GM19043 (cell line): Measurements from ENCODE around the gene LRMDA.
"Not testable (repeated sequence)": the region's sequence is repeated elsewhere in the genome, so short reads cannot be mapped to it uniquely, and the experiment has no call there.

ENCODE experiments used
- ATAC-seq: cut with Tn5 transposase; IDR thresholded peaks from one replicate; pipeline ENCODE4 v1.9.1; 2021; ENCODE audit warnings: low read depth; ENCODE audit not compliant: unreplicated experiment

Gene LRMDA

GRCh38 chr10:75605096-75605495 is 173.7 kb downstream of the LRMDA start:
- no peak for ATAC-seq

DNA sequence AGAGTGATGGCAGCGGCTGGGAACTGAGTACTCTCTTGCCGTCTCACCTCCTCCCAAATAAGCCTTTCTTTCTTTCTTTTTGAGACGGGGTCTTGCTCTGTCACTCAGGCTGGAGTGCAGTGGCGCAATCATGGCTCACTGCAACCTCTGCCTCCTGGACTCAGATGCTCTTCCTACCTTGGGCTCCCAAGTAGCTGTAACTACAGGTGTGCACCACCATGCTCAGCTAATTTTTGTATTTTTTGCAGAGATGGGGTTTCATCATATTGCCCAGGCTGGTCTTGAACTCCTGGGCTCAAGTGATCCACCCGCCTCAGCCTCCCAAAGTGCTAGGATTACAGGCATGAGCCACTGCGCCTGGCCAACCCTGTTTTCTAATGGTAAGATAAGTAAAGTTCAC is 174.4 kb downstream of the LRMDA start:
- ATAC-seq = not testable (repeated sequence)

- ATAC-seq = peak; percentile 52
Observed at GRCh38 chr10:75606203-75606779, 174.9 kb downstream of the LRMDA start.

DNA sequence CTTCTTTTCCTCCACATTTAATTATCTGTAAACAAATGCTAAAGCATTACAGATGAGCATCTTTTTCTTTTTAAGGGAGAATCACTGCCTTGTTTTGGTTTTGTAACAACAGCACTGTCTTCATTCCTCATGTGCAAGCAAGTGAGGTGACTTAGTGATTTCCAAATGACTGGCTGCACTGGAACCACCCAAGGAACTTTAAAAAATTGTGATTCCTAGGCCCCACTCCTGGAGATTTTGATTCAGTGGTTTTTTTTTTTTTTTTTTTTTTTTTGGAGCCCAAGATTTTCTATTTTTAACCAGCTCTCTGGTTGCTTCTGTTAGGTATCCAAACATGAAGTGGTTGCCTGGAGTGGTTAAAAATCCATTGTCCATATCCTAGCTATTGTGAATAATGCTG is 176.2 kb downstream of the LRMDA start:
- no peak for ATAC-seq

GRCh38 chr10:75610183-75610582 is 178.8 kb downstream of the LRMDA start:
- ATAC-seq = no peak

GRCh38 chr10:75611172-75611992 is 180.0 kb downstream of the LRMDA start:
- ATAC-seq = peak; percentile 34

DNA sequence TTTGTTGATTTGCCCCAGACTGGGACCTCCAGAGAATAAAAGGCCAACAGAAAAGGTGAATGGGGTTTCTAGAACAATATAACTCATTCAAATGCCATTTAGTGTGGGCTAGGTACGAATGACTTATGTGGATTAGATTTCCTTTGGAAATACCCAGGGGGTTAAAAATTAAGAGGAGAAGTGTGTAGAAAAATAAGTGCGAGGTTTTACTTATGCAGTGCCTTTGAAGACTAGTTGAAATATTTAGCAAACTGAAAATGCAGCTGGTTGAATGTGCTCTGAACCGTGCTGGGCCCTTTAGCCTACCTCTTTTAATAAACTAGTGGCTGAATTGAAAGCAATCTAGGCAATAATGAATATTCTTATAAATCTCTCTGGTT is 180.6 kb downstream of the LRMDA start:
- ATAC-seq = peak; percentile 17

DNA sequence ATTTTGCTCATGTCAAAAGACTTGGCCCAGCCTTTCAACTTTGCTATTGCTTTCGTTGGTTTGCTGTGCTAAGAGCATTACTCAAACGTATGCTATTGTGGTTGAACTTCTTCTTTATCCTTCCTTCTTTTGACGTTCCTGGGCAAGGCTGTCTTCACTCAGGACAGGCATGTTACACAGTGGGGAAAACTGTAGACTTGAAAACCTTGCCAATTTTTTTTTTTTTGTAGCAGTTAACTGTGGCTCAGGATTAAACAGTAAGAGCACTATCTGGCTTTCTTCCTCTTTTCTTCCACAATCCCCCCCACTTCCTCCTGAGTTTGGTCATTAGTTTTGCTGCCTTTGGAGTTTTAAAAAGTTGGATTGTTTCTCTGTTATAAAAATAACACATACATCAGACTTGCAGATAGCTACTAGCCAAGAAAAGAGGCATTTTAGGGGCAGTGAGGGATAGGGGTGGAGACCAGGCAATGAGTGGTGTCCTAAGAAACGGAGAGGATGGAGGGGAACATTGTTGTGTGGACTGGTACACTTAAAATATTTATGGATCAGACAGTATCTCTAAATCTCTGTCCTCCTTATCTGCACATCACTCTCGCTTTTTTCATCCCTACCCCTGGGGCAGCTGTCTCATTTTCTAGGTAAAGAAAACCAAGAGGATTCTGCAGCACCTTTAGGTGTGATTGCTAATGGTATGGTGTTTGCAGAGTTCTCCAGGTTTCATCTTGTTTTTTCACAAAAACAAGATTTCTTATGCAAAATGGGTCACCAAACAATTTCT is 181.7 kb downstream of the LRMDA start:
- peak; percentile 29 for ATAC-seq

DNA sequence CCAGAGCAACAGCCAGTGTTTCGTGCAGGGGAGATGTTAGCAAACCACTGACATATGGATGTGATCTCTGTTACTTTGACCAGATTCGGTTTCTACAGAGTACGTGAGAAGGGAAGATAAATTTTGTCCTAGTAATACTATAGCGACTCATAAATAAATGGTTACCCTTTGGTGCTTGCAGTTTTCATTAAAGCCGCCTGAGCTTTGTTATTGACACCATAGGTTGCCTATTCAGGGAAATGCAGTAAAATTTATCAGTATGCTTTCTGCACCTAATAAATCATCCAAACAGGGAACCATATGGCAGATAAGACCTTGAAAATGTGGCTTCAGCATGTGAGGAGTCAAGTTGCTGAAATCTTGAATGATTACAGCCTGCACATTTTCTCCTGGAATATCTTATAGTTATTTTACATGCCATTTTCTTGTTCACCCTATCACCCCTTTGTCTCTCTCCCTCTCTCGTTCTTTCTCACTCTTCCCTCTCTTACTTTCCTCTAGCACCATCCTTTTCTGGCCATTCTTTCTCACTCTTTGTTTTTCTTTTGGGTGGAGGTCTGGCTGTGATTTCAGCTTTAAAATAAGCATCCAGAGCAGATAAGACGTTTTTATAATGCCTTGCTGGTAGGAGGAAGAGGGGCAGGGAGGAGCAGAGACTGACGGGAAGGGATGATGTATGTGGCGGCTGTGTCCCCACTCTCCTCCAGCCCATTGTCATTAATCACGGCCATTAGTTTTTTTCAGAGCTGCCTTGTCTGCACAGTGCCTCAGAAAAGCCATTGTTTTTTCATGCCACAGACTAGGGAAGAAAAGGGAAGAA is 182.5 kb downstream of the LRMDA start:
- no peak for ATAC-seq

DNA sequence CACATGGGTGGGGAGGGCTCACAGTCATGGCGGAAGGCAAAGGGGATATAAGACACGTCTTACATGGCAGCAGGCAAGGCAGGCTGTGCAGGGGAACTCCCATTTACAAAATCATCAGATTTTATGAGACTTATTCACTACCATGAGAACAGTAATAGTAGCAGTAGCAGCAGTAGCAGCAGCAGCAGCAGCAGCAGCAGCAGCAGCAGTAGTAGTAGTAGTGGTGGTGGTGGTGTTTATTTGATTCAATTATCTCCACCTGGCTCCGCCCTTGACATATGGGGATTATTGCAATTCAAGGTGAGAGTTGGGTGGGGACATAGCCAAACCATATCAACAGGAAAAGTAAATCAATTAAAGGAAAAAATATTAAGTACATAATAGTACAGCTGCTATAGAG is 184.7 kb downstream of the LRMDA start:
- ATAC-seq = no peak

DNA sequence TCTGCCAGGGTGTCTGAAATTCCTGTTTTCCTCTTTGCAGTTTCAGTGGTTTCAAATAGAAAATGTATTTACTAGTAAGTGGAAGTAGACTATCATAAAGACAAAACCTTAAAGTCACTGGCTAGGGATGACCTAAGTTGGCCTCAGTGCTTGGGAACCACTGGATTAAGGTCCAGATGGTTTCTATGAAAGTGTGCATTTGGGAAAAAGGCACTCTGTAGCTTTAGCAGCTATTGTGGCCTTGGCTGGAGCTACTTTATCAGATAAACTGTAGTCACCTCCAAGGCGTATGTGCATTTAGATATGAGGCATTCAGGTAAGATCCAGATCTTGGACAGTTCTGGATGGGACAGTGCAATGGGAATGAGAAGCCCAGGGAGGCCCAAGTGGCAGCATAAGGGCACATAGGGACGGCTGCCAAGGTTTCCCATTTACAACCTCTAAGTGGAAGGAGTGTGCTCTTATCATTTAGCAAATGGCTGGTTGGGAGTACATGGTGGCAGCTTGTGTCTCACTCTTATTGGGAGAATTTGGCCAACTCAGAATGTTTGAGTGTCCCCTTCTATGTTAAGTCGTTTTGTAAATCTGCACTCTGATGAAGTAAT is 185.6 kb downstream of the LRMDA start:
- ATAC-seq = no peak

GRCh38 chr10:75617485-75618155 is 186.2 kb downstream of the LRMDA start:
- ATAC-seq = no peak

- ATAC-seq = no peak
Observed at GRCh38 chr10:75619635-75620034, 188.2 kb downstream of the LRMDA start.

DNA sequence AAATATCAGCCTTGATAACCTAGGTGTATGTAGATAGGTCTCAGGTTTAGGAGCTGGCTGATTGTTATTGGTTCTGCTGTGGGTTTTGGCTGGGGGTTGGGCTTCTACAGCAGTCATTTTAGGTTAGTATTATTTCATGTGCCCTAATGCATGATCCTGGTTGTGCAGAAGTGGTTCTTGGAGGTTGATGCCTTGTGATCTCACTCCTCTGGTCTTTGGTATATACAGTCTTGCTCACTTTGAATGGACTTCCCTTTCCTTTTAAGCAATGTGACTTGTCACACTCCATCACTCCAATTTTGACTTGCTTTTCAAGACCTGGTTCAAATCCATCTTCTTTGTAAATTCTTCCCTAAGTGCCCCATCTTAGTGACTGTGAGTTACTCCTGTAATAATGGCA is 188.9 kb downstream of the LRMDA start:
- no peak for ATAC-seq

DNA sequence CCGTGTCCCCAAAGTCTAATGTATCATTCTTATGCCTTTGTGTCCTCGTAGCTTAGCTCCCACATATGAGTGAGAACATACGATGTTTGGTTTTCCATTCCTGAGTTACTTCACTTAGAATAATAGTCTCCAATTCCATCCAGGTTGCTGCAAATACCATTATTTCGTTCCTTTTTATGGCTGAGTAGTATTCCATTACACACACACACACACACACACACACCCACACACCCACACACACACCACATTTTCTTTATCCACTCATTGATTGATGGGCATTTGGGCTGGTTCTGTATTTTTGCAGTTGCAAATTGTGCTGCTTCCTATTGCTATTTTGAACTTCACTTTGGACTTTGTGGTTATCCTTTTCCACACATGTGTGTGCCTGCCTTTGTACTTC is 189.6 kb downstream of the LRMDA start:
- not testable (repeated sequence) for ATAC-seq

GRCh38 chr10:75622503-75622902 is 191.1 kb downstream of the LRMDA start:
- no peak for ATAC-seq

GRCh38 chr10:75623310-75624093 is 192.1 kb downstream of the LRMDA start:
- ATAC-seq = no peak

DNA sequence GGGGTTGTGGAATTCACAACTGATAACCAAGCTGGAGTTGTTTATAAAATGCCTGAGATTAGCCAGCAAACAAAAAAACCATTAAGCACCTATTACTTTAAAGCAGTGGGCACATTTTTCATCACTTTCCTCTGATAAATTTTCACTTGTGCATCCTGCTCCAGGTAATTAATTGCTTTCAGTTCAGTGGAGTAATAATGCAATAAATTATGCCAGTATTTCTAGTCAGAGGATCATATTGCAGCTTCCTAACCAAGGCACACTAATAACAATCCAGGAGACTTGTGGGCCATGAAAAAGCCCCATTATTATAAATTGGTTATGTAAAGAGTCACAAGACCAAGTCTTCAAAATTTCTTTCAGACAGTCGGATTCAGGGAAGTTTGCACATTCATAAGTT is 193.2 kb downstream of the LRMDA start:
- ATAC-seq = no peak

DNA sequence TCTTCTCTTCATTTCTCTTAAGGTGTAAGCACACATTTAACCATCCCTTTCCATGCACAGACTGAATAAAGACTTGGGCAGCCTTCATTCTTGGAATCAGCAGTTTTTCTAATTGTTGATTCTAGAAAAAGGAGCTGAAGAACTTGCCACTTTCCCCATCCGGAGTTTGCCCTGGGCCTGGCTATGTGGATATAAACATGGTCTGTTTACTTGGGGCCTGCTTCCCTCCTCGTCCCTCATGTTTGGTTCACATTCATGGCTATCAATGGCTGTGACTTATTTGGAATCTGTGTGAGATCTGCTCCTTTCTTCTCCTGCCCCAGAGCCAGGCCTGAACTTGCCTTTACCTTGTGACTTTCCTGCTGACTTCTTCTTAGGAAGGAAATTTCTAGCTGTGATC is 199.3 kb downstream of the LRMDA start:
- ATAC-seq = no peak
